ENCODE data around the gene GCNT3.
A peak's percentile ranks its signal among the peaks of the same experiment; 100 is the strongest.

Gene GCNT3

DNA sequence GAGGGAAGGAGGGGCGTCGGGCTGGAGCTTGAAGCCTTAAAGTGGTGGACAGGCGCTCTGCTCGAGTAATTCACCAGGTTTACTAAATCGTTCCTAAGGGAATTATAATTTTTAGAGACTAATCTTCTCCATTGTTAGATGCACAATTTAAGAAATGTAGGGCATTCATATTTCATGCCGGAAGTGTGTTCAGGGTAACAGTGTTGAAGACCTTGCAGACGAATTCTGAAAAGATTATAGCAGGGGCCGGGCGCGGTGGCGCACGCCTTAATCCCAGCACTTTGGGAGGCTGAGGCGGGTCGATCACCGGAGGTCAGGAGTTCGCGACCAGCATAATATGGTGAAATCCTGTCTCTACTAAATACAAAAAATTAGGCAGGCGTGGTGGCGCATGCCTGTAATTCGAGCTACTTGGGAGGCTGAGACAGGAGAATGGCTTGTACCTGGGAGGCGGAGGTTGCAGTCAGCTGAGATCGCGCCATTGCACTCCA lies 46.1 kb downstream of the GCNT3 start:
- Histone ChIP-seq H3K27me3 (ENCODE audit: insufficient read depth, poor library complexity, severe bottlenecking) (no peaks in the 10 kb centered on the region), H3K4me3 (ENCODE audit: severe bottlenecking) (peak overlapping the region; percentile 91), H3K36me3 (ENCODE audit: low read depth) (peaks cover 55% of the 10 kb centered on the region), H3K9me3 (ENCODE audit: severe bottlenecking) (no peaks in the 10 kb centered on the region), H3K27ac (ENCODE audit: poor library complexity, severe bottlenecking) (peak overlapping the region; percentile 30), H3K4me1 (ENCODE audit: insufficient read depth, poor library complexity, severe bottlenecking) (peaks cover 8% of the 10 kb centered on the region)
- no peak for DNase-seq (ENCODE audit: low spot score)
- ATAC-seq (ENCODE audit: low read depth): peak; percentile 4; the same call in 2 of the 3 replicates
- no peak for TF ChIP-seq CTCF (IDR thresholded peaks at IDR 0.05; ENCODE audit: poor library complexity, severe bottlenecking)

- ATAC-seq (ENCODE audit: low read depth) (no peak), DNase-seq (ENCODE audit: low spot score) (no peak)
- peaks cover 8% of the 10 kb centered on the region for H3K4me1 ChIP-seq (ENCODE audit: insufficient read depth, poor library complexity, severe bottlenecking)
- H3K4me3 ChIP-seq (ENCODE audit: severe bottlenecking): no peak overlapping the region
- no peak for TF ChIP-seq CTCF (IDR thresholded peaks at IDR 0.05; ENCODE audit: poor library complexity, severe bottlenecking)
- H3K27me3 ChIP-seq (ENCODE audit: insufficient read depth, poor library complexity, severe bottlenecking): no peaks in the 10 kb centered on the region
- no peaks in the 10 kb centered on the region for H3K9me3 ChIP-seq (ENCODE audit: severe bottlenecking)
- peaks cover 56% of the 10 kb centered on the region for H3K36me3 ChIP-seq (ENCODE audit: low read depth)
- H3K27ac ChIP-seq (ENCODE audit: poor library complexity, severe bottlenecking): no peak overlapping the region
Observed at GRCh38 chr15:59659366-59659765, 47.8 kb downstream of the GCNT3 start.

DNA sequence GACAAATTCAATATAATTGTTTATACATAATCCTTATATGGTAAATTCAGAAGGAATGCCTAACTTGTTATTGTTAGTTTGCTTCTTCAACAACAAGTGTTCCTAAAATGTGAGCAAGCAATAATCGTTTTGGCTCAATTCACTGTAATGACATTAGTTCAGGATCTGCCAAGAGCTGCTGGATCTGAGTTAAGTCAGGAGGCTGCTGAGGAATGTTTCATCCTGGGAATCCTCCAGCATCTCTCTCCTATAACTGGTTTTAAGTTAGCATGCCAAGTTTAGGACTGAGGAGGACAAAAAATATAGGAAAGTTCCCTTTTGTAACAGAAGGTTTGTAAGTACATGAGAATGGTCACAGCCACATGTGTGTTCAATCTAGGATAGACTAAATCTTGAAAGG lies 50.7 kb downstream of the GCNT3 start:
- H3K4me1 ChIP-seq (ENCODE audit: insufficient read depth, poor library complexity, severe bottlenecking): no peaks in the 10 kb centered on the region
- no peak for ATAC-seq (ENCODE audit: low read depth)
- H3K27ac ChIP-seq (ENCODE audit: poor library complexity, severe bottlenecking): no peak overlapping the region
- H3K36me3 ChIP-seq (ENCODE audit: low read depth): peaks cover 82% of the 10 kb centered on the region
- H3K9me3 ChIP-seq (ENCODE audit: severe bottlenecking): no peaks in the 10 kb centered on the region
- no peak for TF ChIP-seq CTCF (IDR thresholded peaks at IDR 0.05; ENCODE audit: poor library complexity, severe bottlenecking)
- DNase-seq (ENCODE audit: low spot score): no peak
- no peak overlapping the region for H3K4me3 ChIP-seq (ENCODE audit: severe bottlenecking)
- H3K27me3 ChIP-seq (ENCODE audit: insufficient read depth, poor library complexity, severe bottlenecking): no peaks in the 10 kb centered on the region

- no peak for DNase-seq (ENCODE audit: low spot score)
- peaks cover 100% of the 10 kb centered on the region for H3K36me3 ChIP-seq (ENCODE audit: low read depth)
- H3K4me1 ChIP-seq (ENCODE audit: insufficient read depth, poor library complexity, severe bottlenecking): no peaks in the 10 kb centered on the region
- no peak for TF ChIP-seq CTCF (IDR thresholded peaks at IDR 0.05; ENCODE audit: poor library complexity, severe bottlenecking)
- H3K4me3 ChIP-seq (ENCODE audit: severe bottlenecking): no peak overlapping the region
- no peak overlapping the region for H3K27ac ChIP-seq (ENCODE audit: poor library complexity, severe bottlenecking)
- ATAC-seq (ENCODE audit: low read depth): no peak
- H3K9me3 ChIP-seq (ENCODE audit: severe bottlenecking): no peaks in the 10 kb centered on the region
- H3K27me3 ChIP-seq (ENCODE audit: insufficient read depth, poor library complexity, severe bottlenecking): no peaks in the 10 kb centered on the region
Observed at GRCh38 chr15:59668556-59668955, 57.0 kb downstream of the GCNT3 start.

Measured in RWPE2 (cell line).